NCI-H82 treated with DMSO at 0.1 percent for 48 hours (cell line): ENCODE measurements around the gene AP2A2.
"Not testable (repeated sequence)": the region's sequence is repeated elsewhere in the genome, so short reads cannot be mapped to it uniquely, and the experiment has no call there.

Source experiments
- DNase-seq: peaks from one replicate; lab custom pipeline; 2025; ENCODE audit not compliant: unreplicated experiment; lab: John Stamatoyannopoulos, UW

Gene AP2A2

DNA sequence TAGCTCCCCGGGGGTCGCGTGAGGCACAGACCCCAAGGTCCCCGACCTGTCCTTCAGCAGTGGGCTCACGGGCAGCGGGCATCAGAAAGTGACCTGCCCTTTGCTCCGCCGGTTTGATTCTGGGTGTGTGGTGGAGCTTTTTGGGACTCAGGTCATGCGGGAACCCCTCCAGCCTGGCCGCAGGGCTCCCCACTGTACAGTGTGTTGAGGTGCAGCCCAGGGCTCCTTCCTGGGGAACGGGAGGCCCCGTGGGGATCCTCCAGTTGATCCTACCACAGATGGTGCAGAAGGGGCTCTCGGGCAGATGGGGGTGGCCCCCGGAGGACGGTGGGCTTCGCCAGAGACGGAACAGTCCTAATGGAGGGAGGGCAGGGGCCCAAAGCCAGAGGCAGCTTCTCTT lies 86.6 kb downstream of the AP2A2 start:
- no peak for DNase-seq

DNA sequence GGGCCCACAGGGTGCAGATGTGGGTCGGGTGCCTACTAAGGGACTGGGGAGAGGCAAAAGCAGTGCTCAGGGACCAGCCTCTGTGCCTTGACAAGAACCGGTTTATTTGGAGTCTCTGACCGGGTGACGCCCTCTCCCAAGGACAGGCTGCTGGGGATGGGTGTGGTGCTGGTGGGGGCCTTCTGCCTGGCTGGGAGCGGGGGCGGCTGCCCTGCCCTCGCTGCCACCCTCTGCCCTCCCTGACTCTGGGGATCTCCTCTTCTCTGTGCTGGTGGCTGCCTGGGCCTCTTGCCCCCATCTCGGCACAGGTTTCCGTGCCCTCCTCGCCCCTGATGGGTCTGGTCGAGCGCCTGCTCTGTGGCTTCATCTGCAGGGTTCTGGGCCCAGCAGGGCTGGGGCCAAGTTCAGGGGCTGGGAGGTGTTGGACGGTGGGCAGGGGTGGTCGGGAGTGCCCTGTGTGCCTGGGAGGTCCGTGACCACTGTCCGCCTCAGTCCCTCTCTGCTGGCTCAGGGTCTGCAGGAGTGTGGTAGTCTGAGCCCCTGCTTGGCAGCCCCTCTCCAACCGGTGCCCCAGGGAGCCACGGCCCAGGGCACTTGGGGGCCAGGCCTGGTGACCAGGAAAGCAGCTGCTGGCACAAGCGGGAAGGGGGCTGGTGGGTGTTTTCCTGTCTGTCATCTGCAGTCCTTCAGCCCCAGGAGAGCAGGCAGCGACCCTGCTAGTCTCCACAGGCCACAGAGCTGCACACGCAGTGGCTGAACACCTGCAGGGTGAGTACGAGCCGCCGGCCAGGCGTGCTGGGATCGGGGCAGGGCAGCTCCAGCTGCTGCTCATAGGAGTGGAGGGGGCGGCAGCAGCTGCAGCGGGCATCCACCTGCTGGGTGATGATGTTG lies 87.3 kb downstream of the AP2A2 start:
- DNase-seq: no peak

DNA sequence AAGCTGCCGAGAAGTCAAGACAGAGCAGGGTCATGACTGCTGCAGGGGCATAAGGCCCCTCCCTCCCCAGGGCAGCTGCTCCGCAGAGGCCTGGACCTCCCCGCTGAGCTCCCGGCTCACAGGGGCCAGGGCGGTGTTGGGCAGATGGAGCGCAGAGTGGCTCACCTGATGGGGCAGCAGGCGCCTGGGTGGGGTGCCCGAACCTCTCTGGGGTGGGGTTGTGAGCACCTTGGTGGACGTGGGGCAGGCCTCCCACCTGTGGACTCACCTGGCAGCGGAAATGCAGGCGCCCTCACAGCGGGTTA lies 87.9 kb downstream of the AP2A2 start:
- DNase-seq: no peak

DNA sequence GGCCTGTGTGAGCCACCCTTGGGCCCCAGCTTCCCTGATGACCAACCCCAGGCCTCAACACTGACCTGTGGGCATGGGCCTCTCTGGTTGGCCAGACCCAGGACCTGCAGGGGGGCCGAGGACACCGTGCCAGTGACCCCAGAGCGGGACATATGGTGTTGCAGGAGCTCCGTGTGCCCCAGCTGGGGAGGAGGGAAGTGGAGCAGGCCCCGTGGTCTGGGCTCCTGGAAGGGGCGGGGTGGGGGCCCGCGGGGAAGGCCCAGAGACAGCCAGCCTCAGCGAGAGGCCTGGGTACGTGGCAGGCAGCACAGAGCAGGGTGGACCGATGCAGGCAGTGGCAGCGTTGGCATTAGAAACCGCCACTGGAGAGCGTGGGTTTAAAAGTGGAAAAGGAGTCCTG lies 88.6 kb downstream of the AP2A2 start:
- DNase-seq: no peak

DNA sequence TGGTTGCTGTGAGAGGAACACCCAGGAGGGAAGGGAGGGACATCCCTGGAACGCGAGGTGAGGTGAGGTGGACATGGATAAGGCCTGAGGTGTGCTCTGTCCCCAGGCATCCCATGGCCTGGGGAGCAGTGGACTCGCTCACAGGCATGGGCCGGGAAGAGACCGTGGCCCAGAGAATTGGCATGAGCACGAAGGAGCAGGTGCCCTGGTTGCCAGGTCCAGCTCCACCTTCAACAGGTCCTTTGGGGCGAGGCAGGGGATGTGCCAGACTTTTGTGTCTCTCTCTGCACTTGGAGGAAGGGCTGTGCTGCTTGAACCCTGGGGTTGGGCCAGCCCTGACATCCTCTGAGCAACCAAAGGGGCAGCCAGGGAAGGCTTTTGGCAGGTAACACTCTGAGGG lies 89.4 kb downstream of the AP2A2 start:
- no peak for DNase-seq

DNA sequence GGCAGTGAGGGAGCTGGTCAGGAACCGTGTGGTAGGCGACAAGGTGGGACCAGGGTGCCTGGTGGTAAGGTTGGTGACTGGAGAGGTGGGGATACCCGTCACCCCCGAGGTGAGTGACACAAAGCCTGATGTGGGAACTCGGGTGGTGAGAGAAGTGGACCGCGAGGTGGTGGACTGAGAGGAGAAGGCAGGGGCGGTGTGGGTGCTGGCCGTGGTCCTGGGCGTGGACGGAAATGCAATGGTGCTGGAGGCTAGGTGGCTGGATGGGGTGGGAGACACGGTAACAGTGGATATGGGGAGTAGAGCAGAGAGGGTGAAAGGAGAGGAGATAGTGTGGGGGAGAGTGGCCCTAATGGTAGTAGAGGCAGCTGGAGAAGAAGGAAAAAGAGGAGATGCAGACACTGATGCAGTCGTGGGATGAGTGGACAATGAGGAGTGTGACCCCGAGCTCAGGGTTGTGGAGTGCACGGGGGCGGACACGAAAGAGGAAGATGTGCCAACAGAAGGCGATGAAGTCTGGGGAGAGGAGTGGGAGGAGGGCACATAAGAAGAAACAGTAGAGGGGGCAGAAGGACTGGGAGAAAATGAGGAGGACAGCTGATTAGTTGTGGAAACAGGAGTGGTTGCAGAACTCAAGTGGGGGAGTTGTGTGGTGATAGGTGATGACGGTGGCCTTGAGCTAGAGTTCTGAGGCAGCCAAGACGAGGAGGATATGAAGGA lies 90.3 kb downstream of the AP2A2 start:
- DNase-seq: no peak

DNA sequence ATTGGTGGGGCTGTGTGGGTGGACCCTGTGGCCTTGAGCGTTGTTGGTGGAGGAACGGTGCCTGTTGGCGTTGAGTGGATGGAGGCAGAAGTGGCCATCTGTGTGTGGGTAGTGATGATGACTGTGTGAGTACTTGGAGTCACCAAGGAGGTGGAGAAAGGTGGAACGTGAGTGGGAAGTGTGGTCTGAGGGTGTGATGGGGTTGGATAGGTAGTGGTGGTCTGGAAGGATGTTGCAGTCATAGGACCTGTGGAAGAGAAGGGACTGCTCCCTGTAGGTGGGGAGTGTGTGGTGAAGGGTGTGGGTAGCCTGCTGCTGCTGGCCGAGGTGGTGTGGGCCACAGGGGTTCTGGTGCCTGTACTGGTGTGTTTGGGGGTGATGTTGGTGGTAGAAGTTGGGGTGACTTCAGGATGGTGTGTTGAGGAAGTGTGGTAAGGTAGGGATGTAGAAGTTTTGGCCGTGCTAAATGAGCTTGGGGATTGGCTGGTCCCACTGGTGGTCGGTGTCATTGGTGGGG lies 91.0 kb downstream of the AP2A2 start:
- DNase-seq: not testable (repeated sequence)

DNA sequence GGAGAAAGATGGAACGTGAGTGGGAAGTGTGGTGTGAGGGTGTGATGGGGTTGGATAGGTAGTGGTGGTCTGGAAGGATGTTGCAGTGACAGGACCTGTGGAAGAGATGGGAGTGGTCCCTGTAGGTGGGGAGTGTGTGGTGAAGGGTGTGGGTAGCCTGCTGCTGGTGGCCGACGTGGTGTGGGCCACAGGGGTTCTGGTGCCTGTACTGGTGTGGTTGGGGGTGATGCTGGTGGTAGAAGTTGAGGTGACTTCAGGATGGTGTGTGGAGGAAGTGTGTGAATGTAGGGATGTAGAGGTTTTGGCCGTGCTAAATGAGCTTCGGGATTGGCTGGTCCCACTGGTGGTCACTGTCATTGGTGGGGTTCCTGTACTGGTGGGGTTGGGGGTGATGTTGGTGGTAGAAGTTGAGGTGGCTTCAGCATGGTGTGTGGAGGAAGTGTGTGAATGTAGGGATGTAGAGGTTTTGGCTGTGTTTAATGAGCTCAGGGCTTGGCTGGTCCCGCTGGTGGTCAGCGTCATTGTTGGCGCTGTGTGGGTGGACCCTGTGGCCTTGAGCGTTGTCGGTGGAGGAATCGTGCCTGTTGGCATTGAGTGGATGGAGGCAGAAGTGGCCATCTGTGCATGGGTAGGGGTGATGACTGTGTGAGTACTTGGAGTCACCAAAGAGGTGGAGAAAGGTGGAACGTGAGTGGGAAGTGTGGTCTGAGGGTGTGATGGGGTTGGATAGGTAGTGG lies 91.8 kb downstream of the AP2A2 start:
- no peak for DNase-seq

DNA sequence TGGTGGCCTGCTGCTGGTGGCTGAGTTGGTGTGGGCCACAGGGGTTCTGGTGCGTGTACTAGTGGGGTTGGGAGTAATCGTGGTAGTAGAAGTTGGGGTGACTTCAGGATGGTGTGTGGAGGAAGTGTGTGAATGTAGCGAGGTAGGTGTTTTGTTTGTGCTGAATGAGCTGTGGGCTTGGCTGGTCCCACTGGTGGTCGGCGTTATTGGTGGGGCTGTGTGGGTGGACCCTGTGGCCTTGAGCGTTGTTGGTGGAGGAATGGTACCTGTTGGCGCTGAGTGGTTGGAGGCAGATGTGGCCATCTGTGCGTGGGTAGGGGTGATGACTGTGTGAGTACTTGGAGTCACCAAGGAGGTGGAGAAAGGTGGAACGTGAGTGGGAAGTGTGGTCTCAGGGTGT lies 92.4 kb downstream of the AP2A2 start:
- DNase-seq: no peak

DNA sequence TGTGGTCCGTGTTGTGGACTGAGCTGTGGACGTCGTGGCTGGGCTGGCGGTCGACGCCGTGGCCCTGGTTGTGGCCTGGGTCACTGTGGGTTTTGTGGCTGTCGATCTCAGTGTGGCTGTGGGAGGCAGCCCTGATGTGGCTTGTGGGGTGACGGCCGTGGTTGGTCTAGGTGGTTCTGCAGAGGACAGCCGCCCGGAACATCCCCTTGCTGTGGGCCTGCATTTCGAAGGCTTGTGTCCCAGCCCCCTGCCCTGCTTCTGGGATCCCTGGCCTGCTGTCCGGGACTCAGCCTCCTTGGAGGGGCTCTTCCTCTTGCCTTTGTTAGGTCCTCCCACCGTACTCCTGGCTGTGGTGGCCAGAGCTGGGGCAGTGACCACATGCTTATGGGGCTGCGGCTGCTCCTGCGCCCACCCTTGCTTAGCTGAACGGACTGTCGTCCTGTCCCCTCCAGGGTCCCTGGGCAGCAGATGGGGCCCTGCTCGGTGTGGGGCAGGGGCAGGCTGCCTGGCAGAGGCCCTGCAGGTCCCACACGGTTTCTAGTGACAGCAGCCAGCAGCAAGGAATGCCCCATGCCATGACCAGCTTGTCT lies 93.7 kb downstream of the AP2A2 start:
- DNase-seq: no peak

DNA sequence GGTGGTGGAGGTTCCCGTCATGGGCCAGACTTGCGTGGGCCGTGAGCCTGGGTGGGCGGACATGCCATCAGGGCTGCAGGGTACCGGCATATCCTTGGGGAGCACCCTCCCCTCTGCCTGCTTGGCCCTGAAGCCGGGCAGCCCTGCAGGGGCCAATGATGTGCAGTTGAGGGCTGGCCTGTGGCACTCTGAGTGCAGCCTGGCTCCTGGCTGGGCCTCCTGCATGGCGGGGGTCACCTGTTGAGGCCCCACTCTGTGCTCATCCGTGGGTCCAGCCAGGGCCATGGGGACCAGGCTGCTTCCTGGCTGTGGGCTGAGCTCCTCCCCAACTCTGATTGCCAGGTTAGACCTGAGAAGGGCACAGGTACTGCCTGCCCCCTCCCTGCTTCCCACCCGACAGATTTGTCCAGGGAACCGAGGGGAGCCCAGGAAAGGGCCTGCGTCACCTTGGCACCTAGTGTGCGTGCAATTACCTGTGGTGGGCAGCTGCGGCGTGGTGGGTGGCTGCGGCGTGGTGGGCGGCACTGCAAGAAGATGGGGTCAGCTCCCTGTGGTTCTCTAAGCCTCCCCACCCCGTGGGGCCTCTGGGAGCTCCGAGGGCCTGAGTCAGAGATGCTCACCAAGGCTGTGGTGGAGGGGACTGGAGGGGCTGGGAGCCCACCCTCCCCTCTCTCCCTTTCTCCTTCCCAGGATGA lies 94.7 kb downstream of the AP2A2 start:
- no peak for DNase-seq

DNA sequence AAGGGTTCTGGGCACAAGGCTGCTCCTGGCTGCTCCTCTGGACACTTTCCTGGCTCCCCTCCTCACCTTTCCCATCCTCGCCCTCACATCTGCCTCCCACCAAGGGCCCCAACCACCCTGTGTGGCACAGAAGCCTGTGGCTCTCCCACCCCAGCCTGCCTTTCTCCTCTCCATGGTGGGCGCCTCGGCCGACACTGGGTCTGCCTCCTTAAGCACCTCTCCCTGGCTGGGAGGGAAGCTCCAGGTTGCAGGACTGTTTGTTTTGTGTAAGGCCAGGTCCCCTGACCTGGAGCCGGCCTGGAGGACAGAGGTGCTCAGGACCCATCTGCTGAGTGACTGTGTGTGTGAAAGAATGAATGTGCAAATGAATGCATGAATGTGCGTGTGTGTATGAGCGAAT lies 96.7 kb downstream of the AP2A2 start:
- no peak for DNase-seq

DNA sequence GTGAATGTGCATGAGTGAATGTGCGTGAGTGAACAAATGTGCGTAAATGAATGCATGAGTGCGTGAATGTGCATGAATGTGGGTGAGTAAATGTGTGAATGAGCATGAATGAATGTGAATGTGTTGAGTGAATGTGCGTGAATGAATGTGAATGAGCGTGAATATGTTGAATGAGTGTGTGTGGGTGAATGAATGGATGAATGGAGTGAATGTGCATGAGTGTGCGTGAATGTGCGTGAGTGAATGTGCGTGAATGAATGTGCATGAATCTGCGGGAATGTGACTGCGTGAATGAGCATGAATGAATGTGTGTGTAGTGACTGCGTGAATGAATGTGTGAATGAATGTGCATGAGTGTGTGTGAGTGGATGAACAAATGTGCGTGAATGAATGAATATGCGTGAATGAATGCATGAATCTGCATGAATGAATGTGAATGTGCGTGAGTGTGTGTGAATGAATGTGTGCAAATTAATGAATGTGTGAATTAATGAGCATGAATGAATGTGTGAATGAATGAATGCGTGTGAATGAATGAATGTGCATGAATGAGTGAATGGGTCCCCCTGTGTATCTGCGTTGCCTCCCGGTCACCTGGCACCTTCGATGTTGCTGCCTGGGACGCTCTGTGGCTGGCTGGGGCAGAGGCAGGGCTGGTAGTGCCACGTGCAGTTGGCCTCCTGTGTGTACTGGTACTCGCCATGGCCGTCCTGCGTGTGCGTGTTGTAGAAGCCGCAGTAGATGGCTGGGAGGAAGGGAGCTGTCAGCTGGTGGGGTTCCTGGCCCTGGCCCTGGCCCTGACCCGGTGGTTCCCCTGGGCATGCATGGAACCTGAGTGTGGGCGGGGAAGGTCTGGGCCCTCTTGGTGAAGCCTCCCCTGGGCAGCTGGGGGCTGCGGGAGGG lies 97.5 kb downstream of the AP2A2 start:
- DNase-seq: no peak

DNA sequence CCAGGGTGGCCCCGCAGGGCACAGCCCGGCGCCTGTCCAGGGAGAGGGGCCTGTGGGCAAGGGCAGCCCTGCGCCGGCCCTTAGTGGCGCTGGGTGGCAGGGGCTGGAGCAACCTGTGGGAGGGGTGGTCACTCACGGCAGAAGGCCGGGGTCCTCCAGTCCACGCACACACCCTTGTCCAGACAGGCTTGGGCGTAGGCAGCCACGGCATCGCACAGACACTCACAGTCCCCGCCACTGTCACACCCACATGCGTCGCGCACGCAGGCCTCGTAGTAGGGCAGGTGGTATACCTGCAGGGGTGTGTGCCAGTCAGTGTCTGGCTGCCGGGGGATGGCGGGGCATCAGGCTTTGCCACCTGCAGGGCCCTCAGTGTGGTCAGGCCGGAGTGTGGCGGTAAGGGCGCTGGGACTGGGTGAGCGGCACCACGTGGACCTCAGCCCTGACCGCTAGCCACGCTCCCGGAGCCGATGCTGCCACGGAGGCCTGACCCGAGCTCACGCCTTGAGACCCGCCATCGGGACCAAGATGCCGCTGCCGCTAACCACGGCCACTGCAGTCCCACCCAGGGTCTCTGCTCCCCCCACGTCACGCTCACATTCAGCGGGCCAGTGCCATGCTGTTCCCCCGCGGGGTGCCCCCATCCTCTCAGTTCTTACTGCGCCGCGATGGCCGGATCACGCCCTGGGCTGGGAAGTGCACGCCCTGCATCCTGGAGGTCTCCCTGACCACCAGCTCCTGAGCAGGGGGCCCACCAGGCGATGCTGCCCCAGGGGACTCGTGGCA lies 98.3 kb downstream of the AP2A2 start:
- DNase-seq: no peak

DNA sequence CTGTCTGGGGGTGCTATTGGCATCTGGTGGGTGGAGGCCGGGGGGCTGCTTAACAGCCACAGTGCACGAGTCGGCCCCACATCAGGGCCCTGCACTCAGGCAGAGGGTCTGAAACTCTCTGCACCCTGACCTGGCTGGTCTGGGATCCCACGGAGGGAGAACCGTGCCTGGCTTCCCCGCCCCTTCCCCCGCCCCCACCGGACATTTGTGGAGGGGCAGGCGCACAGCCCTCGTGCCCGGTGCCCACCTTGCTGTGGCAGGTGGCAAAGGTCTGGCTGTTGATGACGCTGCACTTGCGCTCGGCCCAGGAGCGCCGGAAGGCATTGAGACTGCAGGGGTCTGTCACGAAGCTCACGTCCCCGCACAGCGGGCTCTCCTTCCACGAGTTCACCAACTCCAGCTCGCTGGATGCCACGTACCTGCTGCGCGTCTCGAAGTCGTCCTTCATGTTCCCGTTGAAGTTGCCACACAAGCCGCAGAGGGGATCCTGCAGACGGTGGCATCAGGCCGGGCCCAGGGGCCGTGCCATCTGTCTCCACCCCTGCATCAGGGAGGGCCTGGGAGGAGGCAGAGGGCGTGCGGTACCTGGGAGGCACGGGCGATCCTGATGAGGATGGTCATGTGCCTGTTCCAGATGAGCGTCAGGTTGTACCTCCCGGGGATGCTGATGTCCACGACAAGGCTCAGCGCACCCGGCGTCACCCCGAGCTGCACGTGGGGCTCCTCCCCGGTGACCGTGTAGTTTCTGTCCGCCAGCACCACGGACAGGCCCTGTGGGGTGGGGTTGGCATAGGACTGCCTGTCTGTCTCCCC lies 99.1 kb downstream of the AP2A2 start:
- no peak for DNase-seq

DNA sequence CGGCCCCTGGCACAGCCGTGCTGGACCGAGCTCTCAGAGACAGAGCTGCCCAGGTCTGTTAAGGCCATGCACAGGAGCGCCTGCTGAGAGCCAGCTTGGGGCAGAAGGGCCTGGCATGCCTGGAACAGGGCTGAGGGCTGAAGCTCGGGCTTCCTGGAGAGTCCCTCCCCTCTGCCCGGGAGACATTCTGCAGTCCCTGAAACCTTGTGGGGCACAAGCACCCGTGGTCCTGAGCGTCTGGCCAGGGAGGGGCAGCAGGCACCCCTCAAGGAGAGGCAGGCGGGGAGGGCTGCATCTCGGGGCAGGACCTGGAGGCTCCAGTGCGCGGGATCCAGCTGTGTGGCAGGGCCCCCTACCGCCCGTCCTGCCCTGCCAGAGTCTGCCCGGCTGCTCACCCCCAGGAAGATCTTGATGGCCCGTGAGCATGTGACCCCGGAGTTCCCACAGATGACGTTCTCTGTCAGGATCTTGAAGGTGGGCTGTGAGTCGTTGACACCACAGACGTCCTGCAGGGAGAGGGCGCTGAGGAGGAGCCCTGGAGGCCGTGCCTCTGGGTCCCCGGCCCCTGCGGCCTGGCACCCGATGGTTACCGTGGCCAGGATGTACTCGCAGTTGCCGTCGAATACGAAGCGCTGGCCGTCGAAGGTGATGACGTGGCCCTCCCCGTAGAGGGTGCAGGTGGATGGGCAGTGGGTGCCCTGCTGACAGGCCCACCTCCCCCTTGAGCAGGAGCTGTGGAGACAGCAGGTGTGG lies 99.9 kb downstream of the AP2A2 start:
- no peak for DNase-seq

DNA sequence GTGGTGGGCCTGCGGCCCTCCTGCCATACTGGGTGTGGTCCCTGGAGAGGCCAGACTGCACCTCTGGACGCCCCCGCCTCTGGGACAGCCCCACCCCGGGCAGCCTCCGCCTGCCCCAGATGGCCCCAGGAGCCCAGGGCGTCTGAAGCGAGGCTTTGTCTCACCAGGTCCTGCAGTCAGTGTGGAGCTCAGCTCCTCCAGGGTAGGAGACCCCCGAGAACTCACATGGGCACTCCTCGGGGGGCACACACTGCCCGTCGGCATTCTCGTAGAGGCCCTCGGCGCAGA lies 100.4 kb downstream of the AP2A2 start:
- no peak for DNase-seq
